ENCODE measurements around the gene PHOX2A. TPM values are rescaled to one million over a fixed set of nuclear protein-coding genes. Genes with fewer than 3 reads are reported as not detected.

PHOX2A gene
- total and polyA plus RNA-seq, 11 donors, result not detected

GRCh38 chr11:72239313-72239848 lies 4.6 kb downstream of the PHOX2A start:
- intact Hi-C loops (cut with DNase I), result loop anchor here in 1 of 10 donors (10.0 kb wide), 1 partner anchor 175 kb away; no protein-coding TSS in a partner anchor
- ATAC-seq (peak; percentile 43 to 55 (median 52)), DNase-seq (peak; percentile 72 to 89 (median 80))
- Histone ChIP-seq H3K27ac (peak overlapping the region in 7 of 12 donors; percentile 22 to 78 (median 42)), H3K9me3 (no peaks in the 10 kb centered on the region), H3K27me3 (peaks cover 18 to 52% (median 38%) of the 10 kb centered on the region in 9 donors), H3K36me3 (peaks cover 0 to 40% (median 36%) of the 10 kb centered on the region in 9 donors), H3K4me1 (peaks cover 4 to 50% (median 31%) of the 10 kb centered on the region in 12 donors), H3K4me3 (peak overlapping the region; percentile 10 to 56 (median 46))
- WGBS, 4 donors, result 11 to 18% (median 13%) methylated on average over 17 to 25 of the region's 25 CpGs
- no peak for TF ChIP-seq POLR2A (IDR thresholded peaks at IDR 0.05)
- TF ChIP-seq CTCF (IDR thresholded peaks at IDR 0.05), result no peak

- Histone ChIP-seq H3K27me3 (peaks cover 12 to 45% (median 31%) of the 10 kb centered on the region in 9 donors), H3K4me3 (peak overlapping the region in 5 of 12 donors; percentile 43 to 56 (median 47)), H3K27ac (peak overlapping the region in 5 of 12 donors; percentile 39 to 78 (median 52)), H3K9me3 (no peaks in the 10 kb centered on the region), H3K36me3 (peaks cover 0 to 47% (median 42%) of the 10 kb centered on the region in 9 donors), H3K4me1 (peaks cover 0 to 44% (median 31%) of the 10 kb centered on the region in 12 donors)
- DNase-seq, result no peak
- TF ChIP-seq CTCF (IDR thresholded peaks at IDR 0.05) (peak in 1 of 12 donors; percentile 11), POLR2A (IDR thresholded peaks at IDR 0.05) (no peak)
- intact Hi-C loops (cut with DNase I), result loop anchor here in 1 of 10 donors (10.0 kb wide), 1 partner anchor 176 kb away; no protein-coding TSS in a partner anchor
- peak in 1 of 4 donors; percentile 1 for ATAC-seq
- 70 to 79% (median 73%) methylated on average over 24 to 28 of the region's 28 CpGs for WGBS, 4 donors
Observed at GRCh38 chr11:72238492-72239312, 5.3 kb downstream of the PHOX2A start.

- H3K4me1 ChIP-seq, result peaks cover 0 to 41% (median 31%) of the 10 kb centered on the region in 12 donors
- ATAC-seq, result peak; percentile 30 to 53 (median 48)
- peak in 2 of 5 donors; percentile 52 to 58 for DNase-seq
Observed at GRCh38 chr11:72238040-72238450, 5.9 kb downstream of the PHOX2A start.

More at GRCh38 chr11:72238040-72238450, 5.9 kb downstream of the PHOX2A start:
- H3K36me3 ChIP-seq, result peaks cover 0 to 53% (median 49%) of the 10 kb centered on the region in 9 donors
- TF ChIP-seq CTCF (IDR thresholded peaks at IDR 0.05) (peak; percentile 43 to 75 (median 62)), POLR2A (IDR thresholded peaks at IDR 0.05) (no peak)
- no peak overlapping the region for H3K4me3 ChIP-seq
- WGBS, 4 donors, result 43 to 47% (median 44%) methylated on average over 5 to 16 of the region's 16 CpGs
- intact Hi-C loops (cut with DNase I), result loop anchor here in 1 of 10 donors (10.0 kb wide), 1 partner anchor 177 kb away; no protein-coding TSS in a partner anchor
- peak overlapping the region in 1 of 12 donors; percentile 78 for H3K27ac ChIP-seq
- H3K9me3 ChIP-seq, result no peaks in the 10 kb centered on the region
- peaks cover 5 to 39% (median 24%) of the 10 kb centered on the region in 9 donors for H3K27me3 ChIP-seq
